Femur (tissue), 1 donor: ENCODE results near the gene DDX23.
"Not testable (repeated sequence)": the region's sequence is repeated elsewhere in the genome, so short reads cannot be mapped to it uniquely, and the experiment has no call there.

Experiments
- DNase-seq: peaks from one replicate; pipeline ENCODE4 v3.0.0-alpha.2; 2017

Gene DDX23

DNA sequence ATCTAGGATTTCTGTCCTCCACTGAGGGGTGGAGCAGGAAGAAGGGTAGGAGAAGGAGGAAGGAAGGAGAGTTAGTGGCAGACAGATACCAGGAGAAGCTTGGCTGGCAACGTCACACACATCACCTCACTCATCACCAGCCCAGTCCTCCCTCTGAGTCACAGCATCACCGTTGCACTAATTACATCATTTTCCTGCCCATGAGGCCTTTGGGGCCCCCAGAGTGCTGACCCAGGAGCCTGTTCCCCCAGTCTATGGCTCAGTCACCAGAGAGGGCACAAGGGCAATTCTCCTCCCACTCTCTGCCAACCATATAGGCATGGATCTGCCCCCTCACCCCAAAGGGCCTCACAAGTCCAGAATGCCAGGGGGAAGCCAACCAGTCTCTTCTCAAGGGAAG lies 9.1 kb upstream of the DDX23 start:
- DNase-seq = no peak

DNA sequence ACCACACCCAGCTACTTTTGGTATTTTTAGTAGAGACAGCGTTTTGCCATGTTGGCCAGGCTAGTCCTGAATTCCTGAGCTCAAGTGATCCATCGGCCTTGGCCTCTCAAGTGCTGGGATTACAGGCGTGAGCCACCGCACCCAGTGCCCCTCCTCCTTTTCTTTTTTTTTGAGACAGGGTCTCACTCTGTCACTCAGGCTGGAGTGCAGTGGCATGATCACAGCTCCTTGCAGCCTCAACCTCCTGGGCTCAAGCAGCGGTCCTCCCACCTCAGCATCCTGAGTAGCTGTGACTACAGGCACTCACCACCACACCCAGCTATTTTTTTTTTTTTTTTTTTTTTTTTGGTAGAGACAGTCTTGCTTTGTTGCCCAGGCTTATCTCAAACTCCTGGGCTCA lies 8.3 kb upstream of the DDX23 start:
- not testable (repeated sequence) for DNase-seq

DNA sequence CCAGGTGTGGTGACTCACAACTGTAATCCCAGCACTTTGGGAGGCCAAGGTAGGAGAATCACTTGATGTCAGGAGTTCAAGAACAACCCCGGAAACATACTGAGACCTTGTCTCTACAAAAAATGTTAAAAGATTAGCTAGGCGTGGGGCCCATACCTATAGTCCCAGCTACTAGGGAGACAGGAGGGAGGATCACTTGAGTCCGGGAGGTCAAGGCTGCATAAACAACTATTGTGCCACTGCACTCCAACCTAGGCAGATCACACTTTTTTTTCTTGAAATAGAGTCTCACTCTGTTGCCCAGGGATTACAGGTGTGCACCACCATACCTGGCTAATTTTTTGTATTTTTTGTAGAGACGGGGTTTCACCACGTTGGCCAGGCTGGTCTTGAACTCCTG lies 7.6 kb upstream of the DDX23 start:
- no peak for DNase-seq

DNA sequence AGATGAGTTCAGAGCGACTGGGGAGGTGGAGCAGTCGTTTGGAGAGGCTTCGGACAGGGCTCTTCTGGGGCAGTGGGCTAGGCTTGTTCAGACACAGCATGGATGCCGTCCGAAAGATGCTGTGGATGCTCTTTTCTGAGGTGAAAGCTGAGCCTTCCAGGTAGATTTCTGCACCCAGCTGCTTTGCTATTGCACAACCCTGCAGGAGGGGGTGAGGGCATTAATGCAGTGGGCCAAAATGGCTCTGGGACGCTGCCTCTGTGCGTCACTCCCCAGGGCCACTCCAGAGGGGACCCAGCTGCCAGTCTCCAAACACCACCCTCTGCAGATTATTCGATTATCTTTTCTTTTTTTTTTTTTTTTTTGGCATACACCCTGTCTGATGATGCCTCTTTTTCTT lies 6.1 kb upstream of the DDX23 start:
- DNase-seq = no peak

DNA sequence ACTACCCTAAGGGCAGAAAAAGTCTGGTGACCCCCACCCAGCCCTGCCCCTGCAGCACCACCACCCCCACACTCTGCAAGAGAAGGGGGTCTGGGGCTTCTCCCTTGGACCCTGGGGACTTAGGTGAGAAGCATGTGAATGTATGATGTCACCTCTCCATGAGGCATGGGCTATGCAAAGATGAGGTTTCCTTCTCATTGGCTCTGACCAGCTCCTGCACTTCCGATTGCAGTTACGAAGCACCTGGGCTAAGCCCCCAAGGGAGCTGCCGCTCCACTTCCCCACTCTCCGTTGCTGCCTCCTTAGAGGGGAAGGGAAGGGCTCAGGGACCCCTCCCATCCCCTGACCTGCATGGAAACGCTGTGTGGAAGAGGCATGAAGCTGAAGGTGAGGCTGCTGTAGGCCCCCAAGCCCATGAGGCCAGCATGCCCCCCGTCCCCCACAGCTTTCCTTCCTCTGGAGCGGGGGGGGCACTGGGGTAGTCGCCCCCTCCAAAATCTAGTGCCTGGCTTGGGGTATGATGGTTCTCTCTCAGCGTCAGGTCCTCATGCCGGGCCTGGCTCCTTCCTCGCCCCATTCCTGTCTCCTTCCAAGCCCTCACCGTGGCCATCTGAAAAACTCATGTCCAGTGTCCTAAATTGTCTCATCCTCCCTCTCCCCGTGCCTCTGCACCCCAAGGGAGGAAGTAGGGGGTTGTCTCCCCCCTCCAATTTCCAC lies 5.5 kb upstream of the DDX23 start:
- no peak for DNase-seq

DNA sequence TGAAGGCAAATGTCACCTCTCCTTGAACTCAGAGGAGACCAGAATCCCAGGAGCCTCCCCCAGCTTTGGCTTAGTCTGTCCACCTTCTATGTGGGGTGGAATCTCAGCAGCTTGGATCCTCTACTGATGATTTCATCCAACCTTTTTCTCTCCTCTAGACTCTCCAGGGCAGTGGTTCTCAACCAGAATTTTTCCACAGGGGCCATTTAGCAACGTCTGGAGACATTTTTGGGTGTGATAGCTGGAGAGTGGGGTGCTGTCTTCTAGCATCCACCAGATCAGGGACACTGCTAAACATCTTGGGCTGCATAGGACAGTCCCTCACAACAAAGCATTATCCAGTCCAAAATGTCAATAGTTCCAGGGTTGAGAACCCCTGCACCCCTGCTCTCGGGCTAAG lies 4.4 kb upstream of the DDX23 start:
- DNase-seq = no peak

DNA sequence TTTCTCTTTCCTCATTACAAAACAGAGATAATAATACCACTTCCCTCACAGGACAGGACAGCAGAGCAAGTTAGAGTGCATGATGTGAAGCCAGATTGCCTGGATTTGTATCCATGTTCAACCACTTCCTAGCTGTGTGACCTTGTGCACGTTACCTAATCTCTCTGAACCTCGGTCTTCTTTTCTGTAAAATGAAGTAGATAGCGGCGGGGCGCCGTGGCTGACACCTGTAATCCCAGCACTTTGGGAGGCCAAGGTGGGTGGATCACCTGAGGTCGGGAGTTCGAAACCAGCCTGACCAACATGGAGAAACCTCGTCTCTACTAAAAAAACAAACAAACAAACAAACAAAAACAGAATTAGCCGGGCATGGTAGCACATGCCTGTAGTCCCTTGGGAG lies 3.0 kb upstream of the DDX23 start:
- not testable (repeated sequence) for DNase-seq

DNA sequence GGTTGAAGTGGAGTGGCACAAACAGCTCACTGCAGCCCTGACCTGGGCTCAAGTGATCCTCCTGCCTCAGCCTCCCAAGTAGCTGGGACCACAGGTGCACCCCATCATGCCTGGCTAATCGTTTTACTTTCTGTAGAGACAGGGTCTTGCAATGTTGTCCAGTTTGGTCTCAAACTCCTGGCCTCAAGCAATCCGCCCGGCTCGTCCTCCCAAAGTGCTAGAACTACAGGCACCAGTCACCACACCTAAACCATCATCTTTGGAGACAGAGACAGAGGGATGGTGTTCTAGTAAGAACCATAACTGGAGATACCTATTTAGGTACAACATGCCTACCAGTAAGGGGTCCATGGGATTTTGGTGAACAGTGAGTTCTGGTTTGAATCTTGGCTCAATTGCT lies 2.5 kb upstream of the DDX23 start:
- no peak for DNase-seq

DNA sequence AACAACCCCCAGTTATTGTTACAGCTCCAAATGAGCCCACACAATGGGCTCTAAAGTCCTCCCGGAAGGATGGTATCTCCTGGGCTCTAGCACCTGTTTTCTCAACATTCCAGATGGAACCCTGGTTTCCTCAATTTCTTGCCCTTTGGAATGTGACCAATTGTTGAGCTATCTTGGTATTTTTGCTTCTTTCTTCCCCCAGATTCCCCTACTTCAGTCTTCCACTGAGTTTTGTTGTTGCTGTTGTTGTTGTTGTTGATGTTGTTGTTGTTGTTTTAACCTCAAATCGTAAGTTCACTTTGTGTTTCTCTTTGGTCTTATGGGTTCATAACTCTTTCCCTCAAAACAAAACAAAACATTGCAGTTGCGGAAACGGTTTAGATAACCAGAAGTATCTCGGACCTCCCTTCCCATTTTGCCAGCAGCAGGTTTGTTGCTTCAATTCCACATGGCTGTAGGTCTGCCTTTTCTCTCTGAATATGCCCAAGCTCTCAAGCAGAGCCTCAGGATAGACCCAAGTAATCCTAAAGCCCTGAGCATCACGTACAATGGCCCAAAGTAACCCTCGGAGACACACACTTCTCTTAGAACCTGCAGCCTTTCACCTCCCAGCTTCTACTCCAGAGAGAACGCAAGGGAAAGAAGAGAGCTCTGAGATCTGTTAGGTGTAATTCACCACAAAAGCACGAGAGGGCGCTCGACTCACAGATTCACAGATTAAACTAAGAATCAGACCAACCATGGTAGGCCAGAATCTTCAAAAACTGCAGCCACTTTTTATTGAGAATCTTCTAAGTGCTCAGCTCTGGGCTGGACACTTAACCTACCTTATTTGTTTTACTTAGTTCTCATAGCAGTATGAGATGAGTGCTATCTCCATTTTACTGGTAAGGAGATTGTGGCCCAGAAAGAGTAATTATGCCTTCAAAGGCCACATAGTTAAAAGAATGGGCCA lies 1.0 kb upstream of the DDX23 start:
- DNase-seq = peak; percentile 94

DNA sequence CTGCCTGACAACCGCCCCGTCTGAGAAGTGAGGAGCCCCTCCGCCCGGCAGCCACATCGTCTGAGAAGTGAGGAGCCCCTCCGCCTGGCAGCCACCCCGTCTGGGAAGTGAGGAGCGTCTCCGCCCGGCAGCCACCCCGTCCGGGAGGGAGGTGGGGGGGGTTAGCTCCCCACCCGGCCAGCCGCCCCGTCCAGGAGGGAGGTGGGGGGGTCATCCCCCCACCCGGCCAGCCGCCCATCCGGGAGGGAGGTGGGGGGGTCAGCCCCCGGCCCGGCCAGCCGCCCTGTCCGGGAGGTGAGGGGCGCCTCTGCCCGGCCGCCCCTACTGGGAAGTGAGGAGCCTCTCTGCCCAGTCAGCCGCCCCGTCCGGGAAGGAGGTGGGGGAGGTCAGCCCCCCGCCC lies 9.9 kb downstream of the DDX23 start:
- DNase-seq = not testable (repeated sequence)

DNA sequence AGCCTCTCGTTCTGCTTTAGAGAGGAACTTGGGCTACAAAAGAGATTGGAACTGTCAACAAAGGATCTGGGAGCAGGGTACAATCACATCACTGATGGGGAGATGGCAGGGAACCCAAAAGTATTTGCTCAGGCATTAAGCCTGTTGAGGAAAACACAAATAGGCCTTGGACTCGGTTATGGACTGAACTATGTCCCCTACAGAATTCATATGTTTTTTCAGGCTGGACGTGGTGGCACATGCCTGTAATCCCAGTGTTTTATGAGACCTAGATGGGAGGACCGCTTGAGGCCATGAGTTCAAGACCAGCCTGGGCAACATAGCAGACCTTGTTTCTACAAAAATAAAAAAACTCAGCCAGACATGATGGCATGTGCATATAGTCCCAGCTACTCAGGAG lies 13.9 kb downstream of the DDX23 start:
- DNase-seq = no peak

DNA sequence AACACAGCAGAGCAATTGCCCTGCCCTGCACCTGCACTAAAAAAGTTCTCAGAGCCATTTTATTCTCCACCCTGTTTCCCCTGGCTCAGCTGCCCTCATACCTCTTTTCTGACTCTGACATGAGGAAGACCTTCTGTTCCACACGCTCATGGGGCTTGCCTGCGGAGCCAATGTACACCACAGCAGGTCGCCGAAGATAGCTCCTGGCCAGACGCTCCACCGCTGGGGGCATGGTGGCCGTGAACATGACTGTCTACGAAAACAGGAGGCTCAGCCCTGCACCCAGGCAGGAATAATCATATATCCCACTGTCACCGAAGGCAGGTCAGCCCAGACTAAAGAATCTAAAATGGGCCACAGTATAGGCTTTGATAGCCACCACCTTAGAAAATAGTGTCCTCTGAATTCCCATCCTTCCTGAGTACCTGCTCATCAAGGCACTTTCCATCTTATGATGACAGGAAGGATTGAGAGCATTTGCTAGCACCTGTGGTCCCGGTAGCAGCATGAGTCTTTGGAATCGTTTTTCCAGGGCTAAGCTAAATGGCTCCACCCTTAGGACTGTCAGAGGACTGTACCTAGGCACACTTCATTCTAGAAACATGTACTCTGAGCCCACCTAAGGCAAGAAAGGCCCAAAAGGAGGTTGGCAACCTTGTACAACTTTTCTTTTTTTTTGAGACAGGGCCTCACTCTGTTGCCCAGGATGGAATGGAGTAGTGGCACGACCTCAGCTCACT lies 19.5 kb downstream of the DDX23 start:
- no peak for DNase-seq

DNA sequence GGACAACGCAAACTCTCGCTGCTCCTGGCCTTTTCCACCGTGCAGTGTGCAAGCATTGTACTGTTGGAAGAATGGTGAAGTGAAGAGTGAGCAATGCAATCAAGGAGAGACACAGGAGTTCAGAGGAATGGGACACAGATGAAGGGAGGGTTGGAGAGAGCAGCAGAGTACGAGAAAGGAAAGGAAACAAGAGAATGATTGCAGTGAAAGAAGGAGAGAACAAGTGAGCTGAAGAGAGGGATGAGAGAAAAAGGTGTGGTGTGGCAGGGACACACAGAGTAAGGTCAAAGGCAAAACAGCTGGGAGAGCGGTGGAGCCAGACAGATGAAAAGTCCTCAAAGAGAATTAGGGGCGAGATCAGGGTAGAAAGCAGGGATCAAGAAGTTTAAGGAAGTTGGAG lies 20.7 kb downstream of the DDX23 start:
- no peak for DNase-seq

DNA sequence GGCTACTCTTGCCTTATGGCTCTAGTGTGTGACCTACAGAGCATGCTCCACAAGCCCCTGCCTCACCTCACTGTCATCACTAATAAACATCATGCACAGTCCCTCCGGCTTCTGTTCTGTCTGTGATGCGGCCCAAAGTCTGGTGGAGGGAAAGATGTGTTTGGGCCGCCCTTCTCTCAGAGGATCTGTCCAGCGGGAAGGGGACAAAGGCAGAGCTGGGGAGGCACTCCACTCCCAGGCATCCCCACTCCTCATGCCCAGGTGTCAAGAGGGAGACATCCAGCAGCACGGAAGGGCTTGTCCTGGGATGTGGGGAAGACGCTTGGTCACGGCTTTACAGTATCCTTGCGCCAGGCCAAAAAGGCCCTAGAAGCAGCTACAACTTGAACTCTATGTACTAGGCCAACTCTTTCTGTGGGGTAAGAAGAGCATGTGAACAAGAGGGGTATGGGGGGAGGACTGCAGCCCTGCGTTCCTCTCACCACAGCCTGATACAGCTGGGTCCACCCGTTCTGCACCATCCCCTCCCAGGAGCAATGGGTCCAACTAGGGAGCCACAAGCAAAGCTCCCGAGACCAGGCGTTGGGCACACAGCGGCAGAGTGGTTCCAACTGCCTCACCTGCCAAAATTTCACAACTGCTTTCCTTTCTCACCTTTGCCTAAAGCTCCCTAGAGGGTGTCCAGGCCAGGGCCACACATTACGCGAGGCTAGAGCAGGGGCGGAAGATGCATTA lies 23.0 kb downstream of the DDX23 start:
- DNase-seq = no peak

DNA sequence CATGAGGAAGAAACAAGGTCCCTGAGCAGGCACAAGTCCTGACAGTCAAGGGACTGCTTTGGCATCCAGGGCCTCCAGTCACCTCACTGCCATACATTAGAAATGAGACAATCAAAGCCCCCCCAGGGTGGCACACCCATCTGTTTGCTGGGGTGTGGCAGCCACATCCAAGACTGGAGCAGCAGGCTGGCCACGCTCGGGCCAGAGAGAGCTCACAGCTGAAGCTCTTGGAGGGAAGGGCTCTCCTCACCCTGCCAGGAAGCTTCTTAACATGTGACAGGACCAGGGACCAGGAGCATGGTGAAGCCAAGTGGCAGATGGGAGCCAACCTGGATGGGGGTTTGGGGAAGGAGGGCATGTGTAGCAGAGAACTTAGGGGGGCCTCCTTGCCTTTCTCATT lies 23.7 kb downstream of the DDX23 start:
- no peak for DNase-seq

DNA sequence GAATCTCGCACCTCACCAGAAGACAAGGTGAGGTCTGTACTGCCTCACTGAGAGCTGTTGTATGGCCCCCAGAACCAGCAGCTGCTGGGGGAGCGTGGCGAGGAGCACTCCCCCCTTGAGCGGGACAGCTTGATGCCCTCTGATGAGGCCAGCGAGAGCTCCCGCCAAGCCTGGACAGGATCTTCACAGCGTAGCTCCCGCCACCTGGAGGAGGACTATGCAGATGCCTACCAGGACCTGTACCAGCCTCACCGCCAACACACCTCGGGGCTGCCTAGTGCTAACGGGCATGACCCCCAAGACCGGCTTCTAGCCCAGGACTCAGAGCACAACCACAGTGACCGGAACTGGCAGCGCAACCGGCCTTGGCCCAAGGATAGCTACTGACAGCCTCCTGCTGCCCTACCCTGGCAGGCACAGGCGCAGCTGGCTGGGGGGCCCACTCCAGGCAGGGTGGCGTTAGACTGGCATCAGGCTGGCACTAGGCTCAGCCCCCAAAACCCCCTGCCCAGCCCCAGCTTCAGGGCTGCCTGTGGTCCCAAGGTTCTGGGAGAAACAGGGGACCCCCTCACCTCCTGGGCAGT lies 24.4 kb downstream of the DDX23 start:
- DNase-seq = no peak

DNA sequence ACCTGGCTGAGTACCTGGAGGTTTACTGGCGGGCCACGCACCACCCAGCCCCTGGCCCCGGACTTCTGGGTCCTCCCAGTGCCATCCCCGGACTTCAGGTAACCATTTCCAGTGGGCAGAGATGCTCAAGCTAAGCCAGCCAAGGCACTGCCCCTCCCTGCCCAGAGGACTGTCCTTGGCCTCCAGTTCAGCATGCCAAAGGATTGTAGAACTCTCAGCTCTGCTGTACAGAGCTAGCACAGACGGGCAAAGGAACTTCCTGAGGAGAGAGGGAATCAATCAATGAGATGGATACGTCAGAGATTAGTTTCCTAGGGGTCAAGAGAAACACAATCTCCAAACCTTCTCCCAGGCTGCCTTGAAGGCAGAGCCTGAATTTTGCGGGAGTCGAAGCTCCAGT lies 24.9 kb downstream of the DDX23 start:
- DNase-seq = no peak

DNA sequence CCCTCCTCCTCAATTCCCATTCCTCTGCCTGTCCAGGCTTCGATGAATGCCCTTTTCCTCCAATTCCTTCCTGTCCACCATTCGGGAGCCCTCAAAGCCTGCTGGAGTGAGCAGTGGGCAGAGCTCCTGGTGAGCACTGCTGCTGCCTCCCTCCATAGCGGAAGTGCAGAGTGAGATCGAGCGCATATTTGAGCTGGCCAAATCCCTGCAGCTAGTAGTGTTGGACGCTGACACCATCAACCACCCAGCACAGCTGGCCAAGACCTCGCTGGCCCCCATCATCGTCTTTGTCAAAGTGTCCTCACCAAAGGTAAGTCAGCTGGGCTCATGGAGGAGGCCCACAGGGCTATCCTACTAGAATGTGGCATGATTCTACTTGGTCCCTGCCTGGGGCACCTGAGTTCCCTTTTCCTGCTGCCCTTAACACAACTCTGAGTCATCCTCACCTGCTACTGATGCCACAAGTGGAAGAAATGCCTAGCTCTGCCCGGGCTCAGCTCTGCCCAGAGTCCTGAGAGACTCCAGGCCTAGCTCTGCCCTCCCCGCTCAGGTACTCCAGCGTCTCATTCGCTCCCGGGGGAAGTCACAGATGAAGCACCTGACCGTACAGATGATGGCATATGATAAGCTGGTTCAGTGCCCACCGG lies 25.6 kb downstream of the DDX23 start:
- DNase-seq = no peak

DNA sequence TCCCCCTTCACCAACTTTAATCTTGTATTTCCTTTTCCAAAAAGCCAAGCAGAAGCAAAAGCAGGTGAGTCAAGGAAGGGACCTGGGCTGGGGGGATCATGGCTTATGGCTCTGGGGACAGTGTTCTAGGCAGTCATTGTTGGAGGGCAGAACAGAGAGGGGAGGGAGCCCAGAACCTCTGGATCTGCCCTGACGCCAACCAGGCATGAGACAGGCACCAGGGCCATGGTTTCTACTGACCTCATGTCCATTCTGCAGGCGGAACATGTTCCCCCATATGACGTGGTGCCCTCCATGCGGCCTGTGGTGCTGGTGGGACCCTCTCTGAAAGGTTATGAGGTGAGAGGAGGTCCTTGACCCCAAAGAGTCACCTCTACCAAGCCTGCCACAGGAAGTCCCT lies 27.1 kb downstream of the DDX23 start:
- no peak for DNase-seq

DNA sequence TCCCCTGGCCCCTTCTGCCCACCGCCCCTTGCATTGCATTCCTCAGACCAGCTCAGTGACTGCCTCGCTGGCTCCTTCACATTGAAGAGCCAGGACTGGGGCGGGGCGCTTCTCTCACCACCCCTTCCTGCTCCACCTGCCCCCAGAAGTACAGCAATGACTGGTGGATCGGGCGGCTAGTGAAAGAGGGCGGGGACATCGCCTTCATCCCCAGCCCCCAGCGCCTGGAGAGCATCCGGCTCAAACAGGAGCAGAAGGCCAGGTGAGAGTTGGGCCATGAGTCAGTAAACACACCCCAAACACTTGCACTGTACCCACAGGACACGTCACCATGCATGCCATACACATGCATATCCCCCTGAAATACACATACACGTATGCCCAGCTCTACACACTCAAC lies 27.9 kb downstream of the DDX23 start:
- DNase-seq = no peak

DNA sequence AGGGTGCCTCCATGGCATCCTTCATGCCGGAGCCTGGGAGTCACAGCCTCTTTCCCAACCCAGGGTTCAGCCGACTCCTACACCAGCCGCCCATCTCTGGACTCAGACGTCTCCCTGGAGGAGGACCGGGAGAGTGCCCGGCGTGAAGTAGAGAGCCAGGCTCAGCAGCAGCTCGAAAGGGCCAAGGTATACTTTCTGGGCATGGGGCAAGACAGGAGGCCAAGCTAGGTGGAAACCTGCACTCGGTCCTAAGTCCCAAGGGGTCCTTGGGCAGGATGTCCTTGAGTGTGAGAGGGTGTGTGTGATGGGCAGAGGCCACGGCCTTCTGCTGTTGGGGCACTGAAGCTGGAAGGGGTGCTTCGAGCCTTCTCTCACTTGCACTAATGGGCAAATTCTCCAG lies 28.7 kb downstream of the DDX23 start:
- no peak for DNase-seq

DNA sequence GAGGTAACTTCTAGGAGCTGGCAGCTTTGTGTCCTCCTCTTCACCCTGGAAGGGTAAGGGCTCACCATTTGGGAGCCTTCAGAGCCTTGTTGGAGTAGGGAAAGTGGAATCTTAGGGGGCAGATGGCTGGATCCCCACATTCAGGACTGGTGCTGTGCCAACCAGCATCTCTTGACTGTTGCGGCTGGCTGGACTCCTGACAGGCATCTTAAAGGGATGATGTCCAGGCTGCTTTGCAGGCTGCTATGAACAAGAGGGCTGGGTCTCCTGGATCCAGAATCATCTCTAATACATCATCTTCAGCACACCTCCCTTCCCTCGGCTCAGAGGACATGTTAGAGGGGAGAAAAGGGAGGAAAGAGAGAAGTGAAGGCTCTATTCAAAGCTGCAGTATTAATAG lies 29.3 kb downstream of the DDX23 start:
- DNase-seq = no peak
